BLaER1 treated with 17β-estradiol and CSF1 and Interleukin-3, amounts not matched to agents 10 nM and 100 nM (cell line): ENCODE results near the gene SEC24C.
A peak's percentile ranks its signal among the peaks of the same experiment; 100 is the strongest.

Source experiments
- H3K27ac ChIP-seq, 11 experiments: shearing (Covaris generic); formaldehyde crosslinking; 2 replicates each; pipeline ENCODE4 v1.8.1; 2022
- H3K27me3 ChIP-seq, 11 experiments: shearing (Covaris generic); formaldehyde crosslinking; 2 replicates each; pipeline ENCODE4 v1.8.1; 2022
- H3K36me3 ChIP-seq, 11 experiments: shearing (Covaris generic); formaldehyde crosslinking; 2 replicates each; pipeline ENCODE4 v1.8.1; 2022
- H3K4me1 ChIP-seq, 10 experiments: shearing (Covaris generic); formaldehyde crosslinking; 2 replicates each; pipeline ENCODE4 v1.8.1; 2022
- H3K4me2 ChIP-seq, 11 experiments: shearing (Covaris generic); formaldehyde crosslinking; 2 replicates each; pipeline ENCODE4 v1.8.1; 2022
- H3K4me3 ChIP-seq, 10 experiments: shearing (Covaris generic); formaldehyde crosslinking; 2 replicates each; pipeline ENCODE4 v1.8.1; 2022
- H3K9ac ChIP-seq, 11 experiments: shearing (Covaris generic); formaldehyde crosslinking; 2 replicates each; pipeline ENCODE4 v1.8.1; 2022
- H3K9me3 ChIP-seq, 11 experiments: shearing (Covaris generic); formaldehyde crosslinking; replicated peaks in 1 of 11; 2 replicates each; pipeline ENCODE4 v1.8.1; 2022
- H4K20me1 ChIP-seq, 11 experiments: shearing (Covaris generic); formaldehyde crosslinking; 2 replicates each; pipeline ENCODE4 v1.8.1; 2022
- Cebpa-rat ChIP-seq, 11 experiments: shearing (Covaris generic); IDR thresholded peaks; 2 replicates each; pipeline ENCODE4 v1.8.1; 2022

Gene SEC24C

DNA sequence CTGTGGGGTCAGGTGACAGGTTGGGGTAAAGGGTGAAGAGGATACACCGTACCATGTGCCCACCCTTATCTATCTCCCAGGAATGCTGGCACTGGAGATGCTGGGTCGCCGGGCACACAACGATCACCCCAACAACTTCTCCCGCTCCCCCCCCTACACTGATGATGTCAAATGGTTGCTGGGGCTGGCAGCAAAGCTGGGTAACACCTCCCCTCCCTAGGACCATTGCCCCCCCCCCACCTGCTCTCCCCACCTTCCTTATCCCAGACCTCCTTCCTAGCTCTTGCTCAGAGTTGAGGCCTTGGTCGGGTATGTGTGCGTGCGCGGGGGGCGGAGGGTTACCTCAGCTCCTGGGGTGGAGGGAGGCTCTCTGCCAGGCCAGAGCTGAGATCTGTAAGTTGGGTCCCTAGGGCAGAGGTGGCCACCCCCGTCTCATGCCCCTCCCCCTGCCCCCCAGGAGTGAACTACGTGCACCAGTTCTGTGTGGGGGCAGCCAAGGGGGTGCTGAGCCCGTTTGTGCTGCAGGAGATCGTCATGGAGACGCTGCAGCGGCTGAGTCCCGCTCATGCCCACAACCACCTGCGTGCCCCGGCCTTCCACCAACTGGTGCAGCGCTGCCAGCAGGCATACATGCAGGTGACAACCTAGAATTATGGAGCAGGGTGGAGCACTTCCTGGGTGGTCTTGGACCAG, 56.5 kb downstream of the SEC24C start:
- no peaks in the 10 kb centered on the region for H3K9me3 ChIP-seq
- no peak overlapping the region for H3K4me3 ChIP-seq
- peaks cover 87 to 100% (median 98%) of the 10 kb centered on the region in 11 experiments for H3K36me3 ChIP-seq
- no peak overlapping the region for H3K4me2 ChIP-seq
- H4K20me1 ChIP-seq, result peaks cover 0 to 83% (median 12%) of the 10 kb centered on the region in 11 experiments; a peak in 11 of 22 replicates
- no peak overlapping the region for H3K27ac ChIP-seq
- H3K9ac ChIP-seq, result no peak overlapping the region
- no peaks in the 10 kb centered on the region for H3K27me3 ChIP-seq
- TF ChIP-seq Cebpa-rat (IDR thresholded peaks at IDR 0.05), result no peak
- peaks cover 6 to 39% (median 13%) of the 10 kb centered on the region in 10 experiments; a peak in 16 of 20 replicates for H3K4me1 ChIP-seq

DNA sequence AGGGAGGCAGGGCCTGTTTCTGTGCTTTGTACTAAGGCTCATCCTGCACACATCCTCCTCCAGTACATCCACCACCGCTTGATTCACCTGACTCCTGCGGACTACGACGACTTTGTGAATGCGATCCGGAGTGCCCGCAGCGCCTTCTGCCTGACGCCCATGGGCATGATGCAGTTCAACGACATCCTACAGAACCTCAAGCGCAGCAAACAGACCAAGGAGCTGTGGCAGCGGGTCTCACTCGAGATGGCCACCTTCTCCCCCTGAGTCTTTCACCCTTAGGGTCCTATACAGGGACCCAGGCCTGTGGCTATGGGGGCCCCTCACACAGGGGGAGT, 57.0 kb downstream of the SEC24C start:
- no peak for TF ChIP-seq Cebpa-rat (IDR thresholded peaks at IDR 0.05)
- Histone ChIP-seq H3K9ac (no peak overlapping the region), H3K27me3 (no peaks in the 10 kb centered on the region), H3K4me2 (no peak overlapping the region), H4K20me1 (peaks cover 0 to 85% (median 13%) of the 10 kb centered on the region in 11 experiments; a peak in 15 of 22 replicates), H3K36me3 (peaks cover 87 to 100% (median 98%) of the 10 kb centered on the region in 11 experiments), H3K4me1 (peaks cover 6 to 44% (median 13%) of the 10 kb centered on the region in 10 experiments; a peak in 16 of 20 replicates), H3K9me3 (no peaks in the 10 kb centered on the region), H3K27ac (no peak overlapping the region), H3K4me3 (no peak overlapping the region)

DNA sequence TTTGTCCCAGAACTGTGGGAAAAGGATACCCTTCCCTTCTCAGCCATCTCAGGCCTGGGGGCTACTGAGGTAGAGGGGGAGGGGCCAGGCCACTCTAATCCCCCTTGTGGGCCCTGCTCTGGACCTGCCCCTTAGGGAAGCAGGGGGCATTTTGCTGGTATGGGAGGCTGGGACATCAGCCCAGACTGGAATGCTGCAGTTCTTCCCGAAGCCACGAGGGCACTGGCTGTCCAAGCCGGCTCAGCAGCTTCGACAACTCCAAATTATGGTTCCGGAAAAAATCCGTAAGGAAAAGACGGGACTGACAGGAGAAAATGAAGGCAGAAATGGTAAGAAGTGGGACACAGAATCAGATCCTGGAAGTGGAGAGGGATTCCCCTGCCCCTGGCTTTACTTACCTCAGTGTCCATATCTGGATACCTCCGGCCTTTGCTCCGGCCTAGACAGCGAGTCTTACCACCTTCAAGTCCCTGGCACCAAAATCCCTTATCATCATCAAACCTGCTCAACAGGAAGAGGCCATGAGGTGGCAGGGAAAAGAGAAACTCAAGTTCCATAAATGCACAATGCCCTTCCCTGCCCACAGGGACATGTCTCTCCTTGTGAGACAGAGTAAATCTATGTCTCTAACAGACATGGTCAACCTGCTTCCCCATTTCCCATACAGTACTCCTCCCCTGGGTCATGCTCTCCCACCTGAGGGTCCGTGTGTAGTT, 58.3 kb downstream of the SEC24C start:
- Histone ChIP-seq H3K36me3 (peaks cover 87 to 100% (median 98%) of the 10 kb centered on the region in 11 experiments), H4K20me1 (peaks cover 0 to 85% (median 25%) of the 10 kb centered on the region in 11 experiments; a peak in 16 of 22 replicates), H3K9ac (peak overlapping the region in 2 of 11 experiments; percentile 50 to 57; a peak in 1 of 22 replicates), H3K27me3 (no peaks in the 10 kb centered on the region), H3K4me3 (no peak overlapping the region), H3K4me2 (peak overlapping the region in 2 of 11 experiments; percentile 64 to 81; a peak in 4 of 22 replicates), H3K9me3 (no peaks in the 10 kb centered on the region), H3K4me1 (peaks cover 8 to 56% (median 15%) of the 10 kb centered on the region in 10 experiments; a peak in 16 of 20 replicates), H3K27ac (peak overlapping the region in 3 of 11 experiments; percentile 54 to 71 (median 70); a peak in 3 of 22 replicates)
- TF ChIP-seq Cebpa-rat (IDR thresholded peaks at IDR 0.05), result no peak

DNA sequence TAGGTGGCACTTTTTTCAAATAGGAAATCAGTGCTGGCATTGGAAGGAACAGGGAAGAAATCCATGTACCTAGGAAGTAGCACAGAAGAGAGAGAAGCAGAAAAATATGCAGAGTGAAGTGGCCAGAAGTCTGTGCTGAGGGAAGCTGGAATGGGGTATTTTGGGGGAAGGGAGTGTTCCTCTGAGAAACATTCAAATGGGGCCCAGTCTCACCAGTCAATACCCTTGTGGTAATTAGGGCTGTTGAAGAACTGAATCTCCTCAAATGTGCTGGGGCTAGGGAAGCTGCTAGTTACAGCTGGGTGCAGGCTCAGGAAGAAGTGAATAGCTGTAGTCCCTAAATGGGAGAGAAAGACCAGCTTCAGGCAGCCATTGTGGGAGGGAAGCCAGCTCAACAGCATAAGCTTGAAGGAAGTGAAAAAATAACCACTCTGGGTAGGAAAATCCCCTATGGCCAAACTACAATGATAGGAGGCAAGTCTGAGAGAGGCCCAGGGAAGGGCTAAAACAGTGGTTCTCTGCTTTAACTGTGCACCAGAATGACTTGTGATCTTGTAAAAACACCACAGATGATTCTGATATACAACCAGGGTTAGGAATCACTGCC, 59.6 kb downstream of the SEC24C start:
- peak overlapping the region in 9 of 11 experiments; percentile 2 to 71 (median 28); a peak in 14 of 22 replicates for H3K27ac ChIP-seq
- H3K4me2 ChIP-seq, result peak overlapping the region in 10 of 11 experiments; percentile 1 to 81 (median 14); a peak in 11 of 22 replicates
- TF ChIP-seq Cebpa-rat (IDR thresholded peaks at IDR 0.05), result no peak
- peaks cover 5 to 83% (median 26%) of the 10 kb centered on the region in 11 experiments; a peak in 14 of 22 replicates for H4K20me1 ChIP-seq
- peaks cover 87 to 100% (median 98%) of the 10 kb centered on the region in 11 experiments for H3K36me3 ChIP-seq
- peak overlapping the region in 7 of 11 experiments; percentile 7 to 57 (median 28); a peak in 8 of 22 replicates for H3K9ac ChIP-seq
- no peaks in the 10 kb centered on the region for H3K27me3 ChIP-seq
- H3K9me3 ChIP-seq, result no peaks in the 10 kb centered on the region
- no peak overlapping the region for H3K4me3 ChIP-seq
- peaks cover 8 to 70% (median 15%) of the 10 kb centered on the region in 10 experiments; a peak in 16 of 20 replicates for H3K4me1 ChIP-seq

DNA sequence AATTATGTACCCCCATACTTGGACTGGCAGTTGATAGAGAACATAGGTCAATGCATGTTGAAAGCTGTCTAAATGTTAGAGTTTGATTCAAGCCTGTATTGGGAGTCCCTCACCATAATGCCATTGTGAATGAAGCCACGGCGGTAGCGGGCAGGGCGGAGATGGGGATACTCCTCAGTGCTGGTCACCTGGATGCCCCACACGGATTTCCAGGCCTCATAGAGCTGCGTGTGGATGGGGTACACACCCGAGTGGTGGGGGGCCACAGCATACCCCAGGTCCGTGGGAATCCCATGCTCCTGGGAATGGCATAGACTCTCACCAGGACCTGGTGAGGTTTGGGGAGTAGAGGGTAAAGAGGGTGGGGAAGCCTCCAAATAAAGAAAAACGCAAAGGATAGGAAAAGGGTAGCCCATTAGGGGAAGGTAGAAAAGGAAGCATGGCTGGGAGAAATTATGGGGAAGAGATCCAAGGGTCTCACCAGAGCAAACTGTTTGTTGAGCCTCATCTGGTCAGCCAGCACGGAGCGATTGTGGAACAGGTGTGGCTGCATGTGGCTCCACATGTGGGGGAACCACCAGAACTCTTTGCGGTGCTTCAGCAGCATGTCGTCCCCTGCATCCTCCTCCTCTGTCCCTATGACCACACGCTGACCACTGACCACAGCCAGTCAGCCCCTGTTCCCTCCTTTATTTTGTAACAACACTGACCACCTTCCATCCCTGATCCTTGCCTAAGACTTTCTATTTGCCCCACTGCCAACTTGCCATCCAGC, 62.2 kb downstream of the SEC24C start:
- Histone ChIP-seq H3K4me3 (no peak overlapping the region), H3K36me3 (peaks cover 66 to 84% (median 78%) of the 10 kb centered on the region in 11 experiments), H4K20me1 (peaks cover 5 to 74% (median 23%) of the 10 kb centered on the region in 11 experiments; a peak in 14 of 22 replicates), H3K4me2 (peak overlapping the region in 3 of 11 experiments; percentile 26 to 49 (median 41); a peak in 5 of 22 replicates), H3K9ac (peak overlapping the region in 3 of 11 experiments; percentile 13 to 32 (median 16); a peak in 5 of 22 replicates), H3K4me1 (peaks cover 15 to 88% (median 27%) of the 10 kb centered on the region in 10 experiments), H3K9me3 (no peaks in the 10 kb centered on the region), H3K27me3 (no peaks in the 10 kb centered on the region), H3K27ac (no peak overlapping the region)
- no peak for TF ChIP-seq Cebpa-rat (IDR thresholded peaks at IDR 0.05)

DNA sequence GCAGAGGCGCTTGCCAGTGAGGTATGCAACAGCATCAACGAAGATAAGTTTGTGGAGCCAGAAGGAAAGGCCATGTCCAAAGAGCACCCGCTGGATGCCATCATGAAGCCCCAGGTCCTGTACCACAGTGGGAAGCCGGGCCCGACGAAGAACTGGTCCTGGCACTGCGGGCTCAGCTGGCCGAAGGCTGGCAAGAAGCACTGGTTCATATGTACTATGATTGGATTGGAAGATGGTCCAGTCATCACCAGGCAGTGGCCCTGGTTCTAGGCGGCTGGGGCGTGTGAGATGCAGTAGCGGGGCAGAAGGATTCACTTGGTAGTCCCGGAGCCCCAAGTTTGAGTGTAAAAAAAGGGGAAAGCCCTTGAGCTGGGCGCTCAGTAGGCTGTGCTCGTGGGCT, 63.3 kb downstream of the SEC24C start:
- no peak overlapping the region; a peak in 2 of 22 replicates for H3K9ac ChIP-seq
- no peak overlapping the region for H3K4me3 ChIP-seq
- TF ChIP-seq Cebpa-rat (IDR thresholded peaks at IDR 0.05), result no peak
- H3K4me2 ChIP-seq, result peak overlapping the region in 2 of 11 experiments; percentile 41 to 49; a peak in 4 of 22 replicates
- no peaks in the 10 kb centered on the region for H3K9me3 ChIP-seq
- peaks cover 5 to 63% (median 17%) of the 10 kb centered on the region in 11 experiments; a peak in 13 of 22 replicates for H4K20me1 ChIP-seq
- no peak overlapping the region for H3K27ac ChIP-seq
- no peaks in the 10 kb centered on the region for H3K27me3 ChIP-seq
- H3K4me1 ChIP-seq, result peaks cover 20 to 86% (median 32%) of the 10 kb centered on the region in 10 experiments
- H3K36me3 ChIP-seq, result peaks cover 54 to 73% (median 67%) of the 10 kb centered on the region in 11 experiments

DNA sequence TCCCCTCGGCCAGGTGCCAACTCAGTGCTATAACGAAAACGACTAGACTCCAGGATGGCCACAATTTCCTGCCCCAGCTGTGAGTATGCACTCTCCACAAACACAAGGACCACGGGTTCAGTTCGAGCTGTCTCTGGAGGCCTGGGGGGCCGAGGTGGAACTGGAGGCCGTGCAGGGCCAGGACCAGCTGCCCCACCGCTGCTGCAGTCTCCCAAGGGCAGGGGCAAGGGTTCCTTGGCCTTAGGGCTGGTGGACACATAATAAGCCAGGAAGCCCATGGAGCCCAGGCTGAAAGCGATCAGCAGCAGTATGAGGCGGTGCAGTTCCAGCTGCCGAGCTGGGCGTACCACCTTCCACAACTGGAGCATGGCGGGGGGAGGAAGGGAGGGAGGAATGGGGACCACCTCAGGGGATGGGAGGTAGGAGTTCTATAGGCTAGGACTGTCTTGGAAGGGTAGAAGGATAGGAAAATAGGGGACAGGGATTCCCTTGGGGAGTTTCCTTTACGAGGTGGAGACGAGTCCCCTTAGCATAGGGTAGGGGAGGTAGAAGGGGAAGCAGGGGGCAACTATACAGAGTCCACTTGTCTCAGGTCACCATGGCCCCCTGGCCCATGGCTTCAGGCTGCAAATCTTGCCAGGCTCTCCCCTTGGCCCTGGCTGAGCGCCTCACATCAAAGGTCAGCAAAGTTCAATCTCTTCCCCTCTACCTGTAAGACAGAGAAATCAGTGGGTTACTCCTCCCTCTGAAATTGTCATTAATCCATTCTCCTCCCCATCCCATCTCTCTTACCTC, 64.0 kb downstream of the SEC24C start:
- Histone ChIP-seq H3K36me3 (peaks cover 47 to 73% (median 61%) of the 10 kb centered on the region in 11 experiments), H3K27ac (no peak overlapping the region), H3K4me3 (no peak overlapping the region)

More for the DNA sequence above, 64.0 kb downstream of the SEC24C start:
- Histone ChIP-seq H3K9ac (no peak overlapping the region), H3K4me1 (peaks cover 20 to 82% (median 34%) of the 10 kb centered on the region in 10 experiments), H3K4me2 (peak overlapping the region in 2 of 11 experiments; percentile 97; a peak in 3 of 22 replicates), H3K9me3 (no peaks in the 10 kb centered on the region), H4K20me1 (peaks cover 5 to 55% (median 17%) of the 10 kb centered on the region in 11 experiments; a peak in 13 of 22 replicates), H3K27me3 (no peaks in the 10 kb centered on the region)
- no peak for TF ChIP-seq Cebpa-rat (IDR thresholded peaks at IDR 0.05)
